ENCODE results near the gene MYOZ1.

MYOZ1 gene

GRCh38 chr10:73593110-73593509 is 48.2 kb downstream of the MYOZ1 start:
- DNase-seq (ENCODE audit: low read depth) = no peak

DNA sequence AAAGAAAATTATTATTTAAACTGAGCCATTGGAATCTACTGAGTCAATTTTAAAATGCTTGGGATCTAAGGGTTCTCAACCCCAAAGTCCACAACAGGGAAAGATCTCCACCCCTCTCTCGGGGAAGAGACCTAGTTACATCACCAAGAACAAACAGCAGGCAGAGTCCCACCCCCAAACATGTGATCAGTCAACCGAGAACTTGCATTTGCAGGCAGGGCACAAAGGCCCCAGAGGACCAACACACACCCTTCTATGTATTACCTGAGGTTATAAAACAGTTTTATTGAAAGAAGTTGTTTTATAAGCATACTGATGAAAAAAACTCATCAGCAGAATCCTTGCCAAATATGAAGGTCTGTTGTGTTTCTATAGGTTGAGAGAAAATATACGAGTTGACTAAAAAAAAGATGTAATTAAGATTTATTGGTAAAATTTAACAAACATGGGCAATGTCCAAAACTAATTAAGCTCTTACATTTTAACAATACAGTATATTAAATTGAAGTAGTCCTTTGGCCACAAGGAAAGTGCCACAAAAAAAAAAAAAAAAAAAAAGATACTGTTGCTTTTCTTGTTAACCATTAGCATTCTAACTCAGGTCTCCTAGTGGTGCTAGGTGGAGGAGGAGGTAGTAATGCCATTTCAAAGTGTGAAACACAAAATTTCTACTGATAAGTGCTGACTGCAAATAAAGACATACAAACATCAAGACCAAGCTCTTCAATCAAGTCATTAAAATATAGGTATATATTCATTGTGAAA is 49.2 kb downstream of the MYOZ1 start:
- no peak for DNase-seq (ENCODE audit: low read depth)

- DNase-seq (ENCODE audit: low read depth) = no peak
These were observed 50.1 kb downstream of the MYOZ1 start, which contains the start of gene USP54 for GRCh38 chr10:73590881-73591799. USP54 (minus strand) TSS chr10:73591342; CDS start chr10:73575658, 15,684 bp downstream.

- no peak for DNase-seq (ENCODE audit: low read depth)
These were observed 51.6 kb downstream of the MYOZ1 start for GRCh38 chr10:73589563-73590126.

DNA sequence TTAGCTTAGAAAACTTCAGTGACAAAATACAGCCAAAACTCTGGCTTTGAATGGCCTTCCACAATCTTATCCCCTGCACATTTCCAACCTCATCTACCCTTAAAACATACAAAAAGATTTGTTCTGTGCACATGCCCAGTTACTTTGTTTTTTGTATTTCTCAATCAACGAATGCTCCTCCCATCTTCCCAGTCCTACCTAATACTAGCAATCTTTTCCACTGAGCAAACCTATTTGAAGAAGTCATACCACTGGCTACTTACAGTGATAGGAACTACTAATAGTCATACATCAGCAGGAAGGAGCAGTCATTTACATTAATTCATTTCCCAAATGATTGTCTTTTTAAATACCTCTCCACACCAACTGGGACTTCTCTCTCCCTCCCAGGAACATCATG is 52.6 kb downstream of the MYOZ1 start:
- no peak for DNase-seq (ENCODE audit: low read depth)

DNA sequence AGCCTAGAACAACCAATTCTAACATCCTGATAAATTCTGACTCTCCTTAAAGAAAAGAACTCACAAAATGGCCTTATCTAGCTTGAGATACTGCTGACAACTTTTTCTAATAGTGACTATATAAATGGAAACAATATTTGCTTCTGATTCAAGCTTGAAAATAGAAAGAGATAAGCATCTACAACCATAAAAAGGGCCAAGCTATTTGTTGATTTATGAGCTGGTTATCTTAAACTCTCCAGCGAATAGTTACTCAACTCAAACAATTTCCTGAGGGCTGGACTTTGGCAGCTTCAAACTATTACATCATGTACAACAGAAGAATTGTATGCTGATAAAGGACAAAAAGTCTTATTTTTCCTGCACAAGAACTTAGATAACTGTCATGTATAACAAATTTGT is 54.7 kb downstream of the MYOZ1 start:
- DNase-seq (ENCODE audit: low read depth) = no peak

DNA sequence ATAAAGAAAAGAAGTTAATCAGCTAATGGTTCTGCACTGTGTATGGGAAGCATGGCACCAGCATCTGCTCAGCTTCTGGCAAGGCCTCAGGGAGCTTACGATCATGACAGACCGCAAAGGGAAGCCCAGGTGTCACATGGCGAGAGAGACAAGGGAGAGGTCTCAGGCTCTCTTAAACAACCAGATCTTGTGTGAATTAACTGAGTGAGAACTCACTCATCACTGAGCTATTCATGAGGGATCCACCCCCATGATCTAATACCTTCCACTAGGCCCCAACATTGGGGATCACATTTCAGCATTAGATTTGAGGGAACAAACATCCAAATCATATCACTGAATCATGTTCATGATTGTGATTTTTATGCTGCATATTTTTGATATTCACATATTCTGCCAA is 55.9 kb downstream of the MYOZ1 start:
- no peak for DNase-seq (ENCODE audit: low read depth)

DNA sequence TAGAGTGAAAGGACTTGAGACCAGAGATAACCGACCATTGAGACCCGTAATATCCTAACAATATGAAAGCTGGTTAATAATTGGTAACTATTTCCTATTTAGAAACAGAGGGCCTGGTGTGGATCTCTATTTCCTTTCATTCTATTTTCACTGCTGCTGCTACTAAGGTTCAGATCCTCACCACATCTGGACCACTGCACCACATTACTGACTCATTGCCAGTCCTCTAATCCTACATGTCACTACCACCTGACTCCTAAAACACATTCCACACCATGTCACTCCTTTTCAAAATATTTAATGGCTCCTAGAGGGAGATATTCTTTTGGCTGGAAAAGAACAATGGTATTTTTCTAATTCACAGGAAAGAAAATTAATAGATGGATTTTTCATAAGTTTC is 56.5 kb downstream of the MYOZ1 start:
- no peak for DNase-seq (ENCODE audit: low read depth)

GRCh38 chr10:73581918-73582317 is 59.4 kb downstream of the MYOZ1 start:
- DNase-seq (ENCODE audit: low read depth) = no peak
